ENCODE results near the gene SDK1. TPM values are rescaled to one million over a fixed set of nuclear protein-coding genes. Genes with fewer than 3 reads are reported as not detected.

Gene SDK1
- total and polyA plus RNA-seq, 2 of the 8 experiments (the other 6 are each of a cell fraction or from before 2014, with no cell fraction given): 3.3 to 7.2 TPM

DNA sequence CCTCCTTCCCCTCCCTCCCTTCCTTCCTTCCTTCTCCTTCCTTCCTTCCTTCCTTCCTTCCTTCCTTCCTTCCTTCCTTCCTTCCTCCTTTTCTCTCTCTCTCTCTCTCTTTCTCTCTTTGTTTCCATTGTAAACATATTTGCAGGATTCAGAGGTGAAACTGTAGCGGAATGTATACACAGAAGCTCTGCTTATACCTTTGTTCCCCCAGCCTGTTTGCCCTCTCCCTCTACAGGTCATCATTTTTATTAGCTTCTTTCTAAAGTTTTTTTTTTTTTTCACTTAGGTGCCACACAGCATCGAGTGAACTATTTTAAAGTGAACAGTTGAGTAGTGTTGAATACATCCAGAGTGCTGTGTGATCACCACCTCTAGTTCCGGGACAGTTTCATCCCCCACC lies 20.7 kb downstream of the SDK1 start:
- H2BK5ac ChIP-seq (ENCODE audit: low read depth, low read length): no peak overlapping the region
- H3K23me2 ChIP-seq (ENCODE audit: low read depth, low read length): no peaks in the 10 kb centered on the region
- H4K5ac ChIP-seq (ENCODE audit: insufficient read length, low read depth, low read length): no peak overlapping the region
- H2BK12ac ChIP-seq (ENCODE audit: low read depth, low read length): no peak overlapping the region
- no peak overlapping the region for H4K91ac ChIP-seq (replicated peaks; ENCODE audit: insufficient read length, low read length)
- H3K27ac ChIP-seq (ENCODE audit: low read depth, low read length): no peak overlapping the region
- no peak overlapping the region for H2BK120ac ChIP-seq (replicated peaks; ENCODE audit: low read depth, low read length)
- ChIA-PET POLR2A (ENCODE audit: partially characterized antibody) (interaction anchor here (0.6 kb wide), 1 partner anchor 153 kb away, joined by 3 read pairs; no protein-coding TSS in a partner anchor), CTCF (ENCODE audit: partially characterized antibody) (no interaction called here)
- H2AFZ ChIP-seq (ENCODE audit: low read length): no peak overlapping the region
- no peak overlapping the region for H3K18ac ChIP-seq (ENCODE audit: extremely low read depth, low read length)
- FAIRE-seq (no peak), DNase-seq (ENCODE audit: low read depth in 1 of 2, low spot score in 2 of 2) (no peak)
- H3K14ac ChIP-seq (ENCODE audit: insufficient read length): no peak overlapping the region
- no peak overlapping the region for H3K9ac ChIP-seq (replicated peaks in 1 of 4; ENCODE audit: extremely low read depth in 1 of 4, low read depth in 3 of 4, low read length in 3 of 4)
- H3K4me1 ChIP-seq (replicated peaks in 1 of 4; ENCODE audit: control insufficient read depth in 3 of 4, insufficient read depth in 4 of 4, low read length in 3 of 4): peaks cover 0 to 4% (median 3%) of the 10 kb centered on the region in 4 experiments; a peak in 2 of 7 replicates
- no peak overlapping the region for H3K4me2 ChIP-seq (ENCODE audit: insufficient read depth in 1 of 2, low read depth in 2 of 2, low read length in 2 of 2)
- no peaks in the 10 kb centered on the region; a peak in 1 of 8 replicates for H3K36me3 ChIP-seq (ENCODE audit: control insufficient read depth in 2 of 4, insufficient read depth in 4 of 4, low read length in 3 of 4)
- H3K79me1 ChIP-seq (ENCODE audit: low read depth, low read length): no peaks in the 10 kb centered on the region
- H4K20me1 ChIP-seq (replicated peaks in 1 of 2; ENCODE audit: control insufficient read depth in 1 of 2, insufficient read depth in 2 of 2, low read length in 2 of 2): no peaks in the 10 kb centered on the region
- H3K56ac ChIP-seq (replicated peaks; ENCODE audit: insufficient read length, low read depth, low read length): no peak overlapping the region
- H3K23ac ChIP-seq (ENCODE audit: insufficient read length): no peak overlapping the region
- no peak overlapping the region for H2BK15ac ChIP-seq (ENCODE audit: low read length)
- H3K9me3 ChIP-seq (ENCODE audit: insufficient read depth in 2 of 2, low read depth in 1 of 2, low read length in 1 of 2): no peaks in the 10 kb centered on the region
- H3K4me3 ChIP-seq (ENCODE audit: extremely low read depth in 1 of 4, insufficient read depth in 2 of 4, low read depth in 3 of 4, low read length in 4 of 4): no peak overlapping the region
- H2AK5ac ChIP-seq (ENCODE audit: low read depth, low read length): no peak overlapping the region
- WGBS, 2 experiments (ENCODE audit: extremely low coverage in 1 of 2, insufficient coverage in 1 of 2, insufficient read length in 1 of 2, insufficient replicate concordance in 2 of 2, low coverage in 1 of 2, low lambda C conversion rate in 2 of 2, missing lambda C conversion rate in 1 of 2): 95% methylated on average over 3 of the region's 3 CpGs; no CpG with 5 or more reads in 1 of the 2 experiments
- H3K27me3 ChIP-seq (replicated peaks in 1 of 4; ENCODE audit: control insufficient read depth in 3 of 4, extremely low read depth in 1 of 4, insufficient read depth in 3 of 4, low read length in 3 of 4): no peaks in the 10 kb centered on the region
- no peak overlapping the region for H3K4ac ChIP-seq (replicated peaks; ENCODE audit: insufficient read length, low read depth, low read length)
- no peaks in the 10 kb centered on the region for H3K79me2 ChIP-seq (ENCODE audit: control insufficient read depth in 1 of 2, insufficient read depth in 2 of 2, low read length in 2 of 2)
- no peak overlapping the region for H2BK20ac ChIP-seq (ENCODE audit: low read length)
- H4K8ac ChIP-seq (ENCODE audit: extremely low read depth, insufficient read depth, low read length): no peak overlapping the region
- TF ChIP-seq MAFK (IDR thresholded peaks at IDR 0.05; ENCODE audit: low read depth, low read length) (no peak), POU5F1 (IDR thresholded peaks at IDR 0.05; ENCODE audit: low read depth, low read length) (no peak), SAP30 (IDR thresholded peaks at IDR 0.05; ENCODE audit: insufficient read depth, insufficient replicate concordance, low read length) (no peak), TEAD4 (IDR thresholded peaks at IDR 0.05; ENCODE audit: low read depth, low read length) (no peak), KDM5A (IDR thresholded peaks at IDR 0.05; ENCODE audit: low read length) (no peak), NRF1 (IDR thresholded peaks at IDR 0.05; ENCODE audit: low read depth, low read length) (no peak), E2F6 (IDR thresholded peaks at IDR 0.05) (no peak), BRCA1 (IDR thresholded peaks at IDR 0.05; ENCODE audit: low read depth, low read length) (no peak), CREB1 (IDR thresholded peaks at IDR 0.05) (no peak), CBX8 (IDR thresholded peaks at IDR 0.05; ENCODE audit: borderline replicate concordance, low read depth, low read length) (no peak), USF2 (IDR thresholded peaks at IDR 0.05; ENCODE audit: low read length) (no peak), EGR1 (IDR thresholded peaks at IDR 0.05; ENCODE audit: borderline replicate concordance, low read depth, low read length) (no peak), RXRA (IDR thresholded peaks at IDR 0.05; ENCODE audit: insufficient read depth, low read depth, low read length) (no peak)
